Loucy (cell line): ENCODE results near the gene FAM43B.

Experiments
- CTCF ChIP-seq: fragments of 200-600 bp; sonication (generic); conservative IDR thresholded peaks from 2 replicates; pipeline ENCODE4 v1.5.1; 2014; ENCODE audit warnings: mild to moderate bottlenecking, antibody characterized with exemption, low read length
- EZH2phosphoT487 ChIP-seq: fragments of 200-600 bp; IDR thresholded peaks from 2 replicates; pipeline ENCODE4 v1.6.1; 2018; ENCODE audit warnings: antibody characterized with exemption, mild to moderate bottlenecking, moderate library complexity, borderline replicate concordance

DNA sequence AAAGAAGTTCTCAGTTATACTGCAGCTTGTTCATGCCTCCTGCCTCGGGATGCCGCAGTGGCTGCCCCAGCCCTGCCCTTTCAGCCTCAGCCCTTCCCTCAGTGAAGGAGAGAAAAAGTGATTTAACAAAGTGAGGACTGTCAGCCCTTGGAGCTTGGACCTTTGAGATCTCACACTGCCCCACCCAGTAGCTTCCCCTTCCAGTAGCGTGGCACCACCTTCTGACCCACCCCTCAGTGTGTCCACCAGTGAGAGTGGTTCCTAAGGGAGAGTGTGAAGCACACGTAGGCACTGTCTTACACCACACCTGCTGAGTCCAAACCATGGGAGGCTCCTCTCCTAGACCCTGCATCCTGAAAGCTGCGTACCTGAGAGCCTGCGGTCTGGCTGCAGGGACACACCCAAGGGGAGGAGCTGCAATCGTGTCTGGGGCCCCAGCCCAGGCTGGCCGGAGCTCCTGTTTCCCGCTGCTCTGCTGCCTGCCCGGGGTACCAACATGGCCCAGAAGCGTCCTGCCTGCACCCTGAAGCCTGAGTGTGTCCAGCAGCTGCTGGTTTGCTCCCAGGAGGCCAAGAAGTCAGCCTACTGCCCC is 36.4 kb downstream of the FAM43B start, which contains the start of gene CDA:
- TF ChIP-seq CTCF (no peak), EZH2phosphoT487 (no peak)
